Mucosa of stomach (tissue), 1 donor: ENCODE data around the gene PKNOX2.

ENCODE experiments used
- H3K27me3 ChIP-seq: one replicate; pipeline ENCODE4 v1.7.0; 2013; ENCODE audit warnings: mild to moderate bottlenecking, low read length; ENCODE audit not compliant: control insufficient read depth, insufficient read depth
- H3K36me3 ChIP-seq: one replicate; pipeline ENCODE4 v1.7.0; 2013; ENCODE audit warnings: low read length; ENCODE audit not compliant: control insufficient read depth, insufficient read depth
- H3K4me1 ChIP-seq: one replicate; pipeline ENCODE4 v1.7.0; 2013; ENCODE audit warnings: mild to moderate bottlenecking, low read length; ENCODE audit not compliant: control insufficient read depth, insufficient read depth
- H3K4me3 ChIP-seq: one replicate; pipeline ENCODE4 v1.7.0; 2013; ENCODE audit warnings: low read length
- H3K9ac ChIP-seq: one replicate; pipeline ENCODE4 v1.7.0; 2013; ENCODE audit warnings: mild to moderate bottlenecking, low read length, moderate library complexity
- H3K9me3 ChIP-seq: one replicate; pipeline ENCODE4 v1.7.0; 2013; ENCODE audit warnings: mild to moderate bottlenecking, low read length, moderate library complexity; ENCODE audit not compliant: control insufficient read depth
- donor health status: Pancreatic carcinoma.

PKNOX2 gene

DNA sequence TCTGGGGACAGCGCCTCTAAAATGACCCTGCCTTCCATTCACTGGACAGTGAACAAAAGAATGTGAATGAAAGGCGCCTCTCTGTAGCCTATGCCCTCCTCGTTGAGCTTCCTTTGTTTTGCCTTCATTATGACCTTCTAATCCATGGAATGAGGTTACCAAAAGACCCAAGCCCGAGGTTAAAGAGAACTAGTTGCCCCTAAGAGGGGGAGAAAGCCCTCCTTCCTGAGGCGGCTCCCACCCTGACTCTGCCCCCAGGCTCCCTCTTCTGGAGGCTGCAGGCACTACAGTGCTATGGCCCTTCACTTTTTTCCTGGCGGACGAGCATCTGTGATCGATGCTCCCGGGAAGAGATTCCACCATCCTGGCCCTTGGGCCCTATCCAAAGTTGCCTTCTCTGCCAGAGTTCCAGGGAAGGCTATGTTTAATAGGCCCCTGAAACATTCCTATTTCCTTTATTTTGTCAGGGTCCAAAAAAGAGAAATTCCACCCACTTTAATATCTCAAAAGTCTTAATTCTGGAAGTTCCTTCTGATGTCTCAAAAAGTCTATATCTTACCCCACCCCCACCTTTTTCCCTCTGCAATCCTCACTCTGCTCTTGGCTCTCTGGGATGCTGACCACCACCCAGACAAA is 184.2 kb downstream of the PKNOX2 start:
- Histone ChIP-seq H3K36me3 (no peaks in the 10 kb centered on the region), H3K9me3 (no peaks in the 10 kb centered on the region), H3K4me1 (peaks cover 5% of the 10 kb centered on the region), H3K4me3 (no peak overlapping the region), H3K27me3 (peaks cover 21% of the 10 kb centered on the region), H3K9ac (no peak overlapping the region)

GRCh38 chr11:125350206-125351032 is 185.9 kb downstream of the PKNOX2 start:
- Histone ChIP-seq H3K36me3 (no peaks in the 10 kb centered on the region), H3K4me3 (no peak overlapping the region), H3K9me3 (no peaks in the 10 kb centered on the region), H3K4me1 (no peaks in the 10 kb centered on the region), H3K27me3 (peaks cover 14% of the 10 kb centered on the region), H3K9ac (no peak overlapping the region)

- Histone ChIP-seq H3K36me3 (no peaks in the 10 kb centered on the region), H3K4me3 (no peak overlapping the region)
Observed at GRCh38 chr11:125351033-125351867, 186.7 kb downstream of the PKNOX2 start.

GRCh38 chr11:125351868-125352250 is 187.3 kb downstream of the PKNOX2 start:
- Histone ChIP-seq H3K9ac (no peak overlapping the region), H3K9me3 (no peaks in the 10 kb centered on the region), H3K4me1 (no peaks in the 10 kb centered on the region), H3K4me3 (no peak overlapping the region), H3K36me3 (no peaks in the 10 kb centered on the region), H3K27me3 (peaks cover 14% of the 10 kb centered on the region)

More at GRCh38 chr11:125351033-125351867, 186.7 kb downstream of the PKNOX2 start:
- H3K27me3 ChIP-seq: peaks cover 14% of the 10 kb centered on the region
- H3K4me1 ChIP-seq: no peaks in the 10 kb centered on the region
- no peaks in the 10 kb centered on the region for H3K9me3 ChIP-seq
- H3K9ac ChIP-seq: no peak overlapping the region

- Histone ChIP-seq H3K36me3 (no peaks in the 10 kb centered on the region), H3K9ac (no peak overlapping the region), H3K4me3 (no peak overlapping the region), H3K4me1 (no peaks in the 10 kb centered on the region), H3K9me3 (no peaks in the 10 kb centered on the region), H3K27me3 (peaks cover 6% of the 10 kb centered on the region)
Observed at GRCh38 chr11:125356797-125357196, 192.2 kb downstream of the PKNOX2 start.

GRCh38 chr11:125357551-125357950 is 193.0 kb downstream of the PKNOX2 start:
- Histone ChIP-seq H3K9me3 (no peaks in the 10 kb centered on the region), H3K4me3 (no peak overlapping the region), H3K36me3 (no peaks in the 10 kb centered on the region), H3K4me1 (no peaks in the 10 kb centered on the region), H3K27me3 (no peaks in the 10 kb centered on the region), H3K9ac (no peak overlapping the region)

DNA sequence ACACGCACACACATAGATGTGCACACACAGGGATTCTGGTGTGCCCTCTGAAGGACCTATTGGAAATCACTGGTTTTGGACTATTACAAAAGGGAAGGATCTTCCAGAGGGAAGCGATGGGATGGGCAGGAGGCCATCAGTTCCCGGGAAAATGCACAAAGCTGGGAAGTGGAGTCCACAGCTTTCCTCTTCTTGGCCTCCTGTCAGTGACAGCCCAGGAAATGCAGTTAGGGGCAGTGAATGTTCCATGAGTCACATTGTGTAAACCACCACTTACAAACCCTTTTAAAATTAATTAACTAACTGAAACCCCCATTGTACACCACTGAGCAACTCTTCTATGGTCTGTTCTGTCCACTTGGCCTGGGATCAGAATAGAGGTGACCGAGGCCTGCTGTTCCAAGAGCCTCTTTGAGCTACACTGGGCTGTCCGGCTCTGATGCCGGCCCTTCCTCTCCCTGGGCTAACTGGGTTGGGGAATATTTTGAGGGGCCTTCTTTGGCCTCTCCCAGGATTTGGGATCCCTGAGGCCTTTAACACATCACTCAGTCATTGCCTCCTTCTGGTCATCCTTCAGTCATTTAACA is 193.8 kb downstream of the PKNOX2 start:
- Histone ChIP-seq H3K4me3 (no peak overlapping the region), H3K9ac (no peak overlapping the region), H3K36me3 (no peaks in the 10 kb centered on the region), H3K4me1 (no peaks in the 10 kb centered on the region), H3K27me3 (no peaks in the 10 kb centered on the region), H3K9me3 (no peaks in the 10 kb centered on the region)

DNA sequence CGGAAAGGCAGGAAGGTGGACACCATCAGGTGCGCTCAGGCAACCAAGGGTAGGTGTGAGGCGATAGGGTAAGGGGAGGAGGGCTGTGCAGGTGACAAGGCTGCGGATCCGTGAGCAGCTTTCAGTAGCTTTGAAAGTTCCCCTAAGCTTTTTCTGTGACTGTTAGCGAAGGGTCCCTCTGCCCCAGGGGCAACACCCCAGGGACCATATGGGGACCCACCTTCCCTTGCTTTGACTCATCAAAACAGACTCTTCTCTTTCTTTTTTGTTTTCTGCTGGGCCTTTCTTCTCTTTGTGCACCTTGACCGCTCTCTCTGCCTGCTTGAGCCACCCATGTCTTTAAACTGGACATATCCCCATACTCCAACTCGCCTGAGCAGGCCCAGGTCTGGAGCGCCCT is 194.6 kb downstream of the PKNOX2 start:
- H3K27me3 ChIP-seq: no peaks in the 10 kb centered on the region
- no peaks in the 10 kb centered on the region for H3K9me3 ChIP-seq

DNA sequence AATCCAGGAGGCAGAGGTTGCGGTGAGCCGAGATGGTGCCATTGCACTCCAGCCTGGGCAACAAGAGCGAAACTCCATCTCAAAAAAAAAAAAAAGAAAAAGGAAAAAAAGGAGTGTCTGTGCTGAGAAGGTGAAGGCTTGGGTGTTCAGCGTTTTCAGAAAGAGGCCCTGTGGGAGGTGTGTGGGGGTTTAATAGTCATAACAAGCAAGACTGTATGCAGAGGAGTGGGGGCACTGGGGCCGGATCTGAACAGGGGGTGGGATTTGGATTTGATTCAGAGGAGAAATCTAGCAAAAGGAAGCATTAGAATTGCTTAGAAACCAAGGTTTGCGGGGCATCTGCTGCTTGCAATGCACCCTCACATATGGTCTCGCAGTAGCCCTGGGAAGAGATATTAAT is 195.5 kb downstream of the PKNOX2 start:
- H3K9ac ChIP-seq: no peak overlapping the region

More for the DNA sequence above, 194.6 kb downstream of the PKNOX2 start:
- Histone ChIP-seq H3K9ac (no peak overlapping the region), H3K4me3 (no peak overlapping the region), H3K4me1 (no peaks in the 10 kb centered on the region), H3K36me3 (no peaks in the 10 kb centered on the region)

GRCh38 chr11:125364121-125364826 is 199.7 kb downstream of the PKNOX2 start:
- H3K9me3 ChIP-seq: no peaks in the 10 kb centered on the region
- no peaks in the 10 kb centered on the region for H3K36me3 ChIP-seq
- H3K27me3 ChIP-seq: no peaks in the 10 kb centered on the region
- no peak overlapping the region for H3K9ac ChIP-seq
- no peaks in the 10 kb centered on the region for H3K4me1 ChIP-seq
- no peak overlapping the region for H3K4me3 ChIP-seq

More for the DNA sequence above, 195.5 kb downstream of the PKNOX2 start:
- H3K9me3 ChIP-seq: no peaks in the 10 kb centered on the region
- H3K27me3 ChIP-seq: no peaks in the 10 kb centered on the region
- H3K36me3 ChIP-seq: no peaks in the 10 kb centered on the region
- H3K4me1 ChIP-seq: no peaks in the 10 kb centered on the region
- H3K4me3 ChIP-seq: no peak overlapping the region

DNA sequence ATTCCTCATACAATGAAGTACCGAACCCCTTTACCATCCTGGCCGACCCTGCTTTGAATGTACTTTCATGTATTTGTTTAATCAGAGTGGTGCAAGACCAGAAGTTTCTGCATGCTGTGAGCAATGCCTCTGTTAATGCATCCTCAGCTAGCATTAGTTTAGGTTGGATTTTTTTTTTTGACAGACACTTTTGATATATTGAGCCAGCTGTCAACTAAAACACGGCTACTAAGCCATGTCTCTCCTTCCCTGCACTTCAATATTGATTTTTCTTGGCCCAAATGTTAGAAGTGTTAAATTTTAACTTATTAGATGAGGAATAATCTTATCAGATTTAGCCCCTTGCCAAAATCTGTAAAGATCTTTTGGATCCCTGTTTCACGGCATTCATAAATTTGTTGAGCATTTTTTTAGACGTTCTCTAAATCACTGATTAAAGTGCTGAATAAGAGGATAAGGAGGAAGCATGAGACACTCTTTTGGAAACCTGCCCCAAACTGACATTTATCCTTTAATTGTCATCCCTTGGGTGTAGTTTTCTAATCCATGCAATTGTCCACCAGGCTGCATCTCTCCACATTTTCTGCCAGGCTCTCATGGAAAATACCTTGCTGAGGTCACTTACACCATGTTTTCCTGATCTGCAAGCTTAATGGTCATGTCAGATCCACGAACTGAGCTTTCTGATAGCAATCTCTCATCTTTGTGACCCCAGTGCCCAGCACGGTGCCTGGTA is 200.8 kb downstream of the PKNOX2 start:
- Histone ChIP-seq H3K4me1 (no peaks in the 10 kb centered on the region), H3K36me3 (no peaks in the 10 kb centered on the region), H3K27me3 (no peaks in the 10 kb centered on the region), H3K9ac (no peak overlapping the region), H3K9me3 (no peaks in the 10 kb centered on the region), H3K4me3 (no peak overlapping the region)
